Measurements from ENCODE around the gene HLF. TPM values are rescaled to one million over a fixed set of nuclear protein-coding genes. Genes with fewer than 3 reads are reported as not detected.
A peak's percentile ranks its signal among the peaks of the same experiment; 100 is the strongest.

The HLF gene
- total RNA-seq, 4 donors from 2014 or later = 59.4 to 186 (median 126) TPM

GRCh38 chr17:55272711-55273578 is 8.2 kb downstream of the HLF start:
- no peak for TF ChIP-seq POLR2A (IDR thresholded peaks at IDR 0.05)
- no peak for TF ChIP-seq EP300 (IDR thresholded peaks at IDR 0.05)
- no peak for TF ChIP-seq CTCF (IDR thresholded peaks at IDR 0.05)
- TF ChIP-seq POLR2AphosphoS5 (IDR thresholded peaks at IDR 0.05) = no peak
- WGBS, 2 donors (ENCODE audit: low coverage in 1 of 2) = 48 to 58% methylated on average over 5 to 12 of the region's 13 CpGs
- Histone ChIP-seq H3K4me1 (peaks cover 32 to 98% (median 37%) of the 10 kb centered on the region in 3 donors), H3K27me3 (no peaks in the 10 kb centered on the region), H3K4me3 (peak overlapping the region in 1 of 2 donors; percentile 22), H3K36me3 (peaks cover 0 to 8% of the 10 kb centered on the region in 2 donors), H3K9me3 (no peaks in the 10 kb centered on the region), H3K27ac (peak overlapping the region; percentile 91 to 97 (median 94))
- ATAC-seq = peak; percentile 29

DNA sequence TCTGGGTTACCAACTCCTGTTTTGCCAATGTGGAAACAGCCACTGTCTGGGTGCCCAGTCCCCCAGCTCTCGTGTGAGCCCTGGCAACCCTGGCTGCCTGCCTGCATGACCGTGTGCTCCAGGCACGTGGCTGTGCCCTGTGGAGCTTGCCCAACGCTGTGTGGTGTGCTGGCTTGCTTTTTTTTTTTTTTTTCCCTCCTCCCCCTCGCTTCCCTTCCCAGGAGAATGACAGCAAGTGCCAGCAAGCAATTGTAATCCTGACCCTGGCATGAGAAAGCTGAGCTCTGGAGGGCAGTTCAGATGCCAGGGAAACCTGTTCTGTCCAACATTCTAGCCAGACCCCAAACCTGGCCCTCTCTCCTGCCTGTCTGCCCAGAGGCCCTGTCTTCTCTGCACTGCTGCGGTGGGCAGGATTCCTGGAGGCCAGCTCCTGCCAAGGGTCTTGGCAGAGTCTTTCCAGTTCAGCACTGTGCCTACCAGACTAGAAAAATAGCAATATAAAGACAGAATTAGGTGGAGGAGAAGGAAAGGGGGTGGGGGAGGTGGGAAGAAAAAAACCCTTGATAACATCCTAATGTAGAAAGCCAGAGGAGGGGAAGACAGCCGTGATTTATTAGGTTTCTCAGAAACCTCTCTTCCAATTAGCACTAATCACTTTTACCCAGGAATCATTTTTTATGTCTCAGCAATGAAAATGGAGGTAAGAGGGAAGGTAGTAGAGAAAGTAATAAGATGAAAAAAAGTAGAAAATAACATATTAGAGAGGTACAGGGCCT is 9.0 kb downstream of the HLF start:
- H3K4me1 ChIP-seq = peaks cover 36 to 100% (median 46%) of the 10 kb centered on the region in 3 donors
- H3K4me3 ChIP-seq = peak overlapping the region; percentile 5 to 22
- 0 to 17% methylated on average over 1 to 5 of the region's 7 CpGs for WGBS, 2 donors (ENCODE audit: low coverage in 1 of 2)
- peak; percentile 88 for ATAC-seq
- TF ChIP-seq POLR2A (IDR thresholded peaks at IDR 0.05) (no peak), EP300 (IDR thresholded peaks at IDR 0.05) (no peak), POLR2AphosphoS5 (IDR thresholded peaks at IDR 0.05) (peak; percentile 88), CTCF (IDR thresholded peaks at IDR 0.05) (no peak)
- no peaks in the 10 kb centered on the region for H3K9me3 ChIP-seq
- H3K27ac ChIP-seq = peak overlapping the region; percentile 91 to 97 (median 94)
- peaks cover 0 to 8% of the 10 kb centered on the region in 2 donors for H3K36me3 ChIP-seq
- H3K27me3 ChIP-seq = no peaks in the 10 kb centered on the region

DNA sequence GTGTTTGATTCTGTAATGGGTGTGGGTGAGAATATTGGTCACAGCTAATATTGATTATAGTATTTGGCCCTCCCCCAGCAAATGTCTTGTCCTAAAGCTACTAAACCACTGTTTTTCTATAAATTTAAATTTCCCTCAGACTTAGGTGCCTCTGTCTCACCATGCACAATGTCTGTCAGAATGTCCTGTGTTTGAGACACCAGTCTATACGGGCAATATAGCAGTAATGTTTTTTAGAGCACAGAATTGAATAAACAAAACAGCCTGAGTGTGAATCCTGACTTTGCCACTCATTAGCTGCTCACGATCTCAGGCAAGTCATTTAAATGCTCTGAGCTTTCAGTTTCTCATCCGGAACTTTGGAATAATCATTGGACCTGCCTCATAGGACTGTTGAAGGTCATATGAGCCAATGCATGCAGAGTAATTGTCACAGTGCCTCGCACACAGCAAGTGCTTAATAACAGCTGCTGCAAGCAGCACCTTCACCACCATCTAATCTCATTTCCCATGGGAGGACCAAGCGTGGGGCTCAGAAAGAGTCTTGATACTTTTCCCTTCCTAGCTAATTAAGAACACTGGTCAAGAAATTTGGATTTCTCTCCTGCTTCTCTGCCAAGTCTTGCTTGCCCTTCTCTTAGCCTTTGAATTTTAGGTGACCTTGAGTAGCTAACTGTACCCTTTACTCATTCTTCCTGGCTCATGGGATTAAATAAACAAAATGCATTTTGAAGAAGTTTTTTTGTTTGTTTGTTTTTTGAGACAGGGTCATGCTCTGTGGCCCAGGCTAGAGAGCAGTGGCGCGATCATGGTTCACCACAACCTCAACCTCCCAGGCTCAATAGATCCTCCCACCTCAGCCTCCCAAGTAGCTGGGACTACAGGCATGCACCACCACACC is 9.8 kb downstream of the HLF start:
- 47 to 55% methylated on average over 6 of the region's 7 CpGs for WGBS, 2 donors (ENCODE audit: low coverage in 1 of 2)
- Histone ChIP-seq H3K4me1 (peaks cover 36 to 100% (median 49%) of the 10 kb centered on the region in 3 donors), H3K9me3 (no peaks in the 10 kb centered on the region), H3K36me3 (peaks cover 0 to 8% of the 10 kb centered on the region in 2 donors), H3K27ac (peak overlapping the region; percentile 91 to 97 (median 94)), H3K27me3 (no peaks in the 10 kb centered on the region), H3K4me3 (peak overlapping the region; percentile 5 to 22)
- ATAC-seq = no peak
- no peak for TF ChIP-seq EP300 (IDR thresholded peaks at IDR 0.05)
- TF ChIP-seq POLR2AphosphoS5 (IDR thresholded peaks at IDR 0.05) = no peak
- TF ChIP-seq CTCF (IDR thresholded peaks at IDR 0.05) = no peak
- no peak for TF ChIP-seq POLR2A (IDR thresholded peaks at IDR 0.05)

DNA sequence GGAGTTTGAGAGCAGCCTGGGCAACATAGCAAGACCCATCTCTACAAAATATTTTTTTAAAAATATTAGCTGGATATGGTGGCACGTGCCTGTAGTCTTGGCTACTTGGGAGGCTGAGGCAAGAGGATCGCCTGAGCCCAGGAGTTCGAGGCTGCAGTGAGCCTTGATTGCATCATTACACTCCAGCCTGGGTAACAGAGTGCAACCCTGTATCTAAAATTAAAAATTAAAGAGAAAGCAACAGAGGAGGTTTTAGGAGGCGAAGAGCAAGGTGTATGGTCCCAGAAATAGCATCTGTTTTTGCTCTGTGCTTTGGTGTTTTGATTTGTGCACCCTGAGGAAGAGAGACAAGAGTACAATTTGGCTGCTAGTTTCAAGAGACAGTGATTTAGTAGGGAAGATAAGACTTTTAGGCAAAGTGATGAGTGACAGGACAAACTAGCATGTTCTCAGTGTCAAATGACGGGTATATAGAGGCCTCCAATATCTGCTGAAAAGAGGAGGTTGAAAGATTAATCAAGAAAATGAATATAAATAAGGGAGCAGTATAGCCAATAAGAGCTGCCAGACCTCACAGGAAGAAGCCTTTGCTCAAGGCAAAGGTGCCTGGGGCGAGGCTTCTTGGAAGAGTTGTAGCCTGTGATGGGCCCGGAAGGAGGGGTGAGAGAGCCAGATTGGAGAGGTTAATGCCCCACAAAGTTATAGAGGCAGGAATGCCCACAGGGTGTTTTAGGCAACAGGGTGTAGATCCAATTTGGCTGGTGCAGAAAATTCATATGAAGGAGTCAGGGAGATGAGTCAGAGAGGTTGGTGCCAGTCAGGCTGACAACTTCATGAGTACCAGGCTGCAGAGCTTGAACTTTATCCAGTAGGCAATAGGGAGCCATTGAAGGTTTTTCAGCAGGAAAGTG is 11.4 kb downstream of the HLF start:
- H3K27ac ChIP-seq = peak overlapping the region; percentile 91 to 97 (median 94)
- no peaks in the 10 kb centered on the region for H3K9me3 ChIP-seq
- H3K4me3 ChIP-seq = no peak overlapping the region
- peak; percentile 43 for TF ChIP-seq POLR2AphosphoS5 (IDR thresholded peaks at IDR 0.05)
- TF ChIP-seq EP300 (IDR thresholded peaks at IDR 0.05) = no peak
- TF ChIP-seq CTCF (IDR thresholded peaks at IDR 0.05) = no peak
- no peaks in the 10 kb centered on the region for H3K27me3 ChIP-seq
- no peak for ATAC-seq
- H3K4me1 ChIP-seq = peaks cover 40 to 100% (median 58%) of the 10 kb centered on the region in 3 donors
- H3K36me3 ChIP-seq = peaks cover 0 to 12% of the 10 kb centered on the region in 2 donors
- WGBS, 2 donors (ENCODE audit: low coverage in 1 of 2) = 54 to 60% methylated on average over 7 of the region's 7 CpGs
